ENCODE data around the gene KRTAP5-4. TPM values are rescaled to one million over a fixed set of nuclear protein-coding genes. Genes with fewer than 3 reads are reported as not detected.
A peak's percentile ranks its signal among the peaks of the same experiment; 100 is the strongest.

KRTAP5-4 gene
- total RNA-seq, 2 donors from 2014 or later, result not detected

DNA sequence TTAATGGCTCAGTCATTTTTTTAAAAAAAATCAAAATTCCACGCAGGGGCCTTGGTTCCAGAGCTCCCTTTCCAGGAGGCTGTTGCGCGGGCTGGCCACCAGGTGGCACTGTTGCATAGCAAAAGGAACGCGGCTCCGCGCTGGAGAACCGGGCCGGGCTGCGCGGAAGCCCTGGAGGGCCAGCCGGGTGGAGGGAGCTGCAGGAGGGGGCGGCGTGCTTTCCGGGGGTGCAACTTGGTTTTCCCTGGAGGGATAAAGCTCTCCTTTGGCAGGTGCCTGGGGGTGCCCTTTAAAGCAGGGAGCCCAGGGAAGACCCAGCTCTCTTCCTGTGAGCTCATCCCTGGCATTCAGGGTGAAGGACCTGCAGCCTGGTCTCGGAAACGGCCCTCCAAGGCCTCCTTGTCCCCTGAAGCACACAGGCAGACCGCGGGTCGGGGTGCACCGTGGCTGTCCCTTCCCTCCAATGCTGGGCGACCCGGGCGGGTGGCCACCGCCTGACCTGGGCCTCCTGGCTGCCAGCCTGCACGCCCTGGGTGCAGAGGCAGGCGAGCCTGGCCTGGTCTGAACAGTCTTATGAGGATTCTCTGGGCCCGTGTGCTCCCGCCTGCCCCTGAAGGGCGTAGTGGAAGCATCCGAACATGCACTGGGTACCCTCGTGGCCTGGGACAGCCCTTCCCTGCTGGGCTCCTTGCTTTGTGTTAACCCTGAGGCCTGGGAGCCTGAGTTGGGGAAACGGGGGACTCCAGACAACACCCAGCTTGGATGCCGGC lies 31.0 kb upstream of the KRTAP5-4 start:
- ATAC-seq (peak; percentile 81), DNase-seq (peak; percentile 69 to 82 (median 77))
- intact Hi-C loops (cut with DNase I), result loop anchor here (10.0 kb wide), 1 partner anchor 502 kb away; no protein-coding TSS in a partner anchor
- Histone ChIP-seq H3K9me3 (no peaks in the 10 kb centered on the region), H3K36me3 (replicated peaks in 1 of 2; ENCODE audit: insufficient read depth in 1 of 2, low read depth in 2 of 2) (no peaks in the 10 kb centered on the region), H3K4me3 (no peak overlapping the region), H3K4me1 (peaks cover 5% of the 10 kb centered on the region), H3K27ac (no peak overlapping the region), H3K27me3 (no peaks in the 10 kb centered on the region)
- 29% methylated on average over 15 to 34 of the region's 34 CpGs for WGBS, 2 donors
- TF ChIP-seq POLR2A (IDR thresholded peaks at IDR 0.05), result no peak
- TF ChIP-seq CTCF (IDR thresholded peaks at IDR 0.05), result peak; percentile 82 to 99 (median 96)

DNA sequence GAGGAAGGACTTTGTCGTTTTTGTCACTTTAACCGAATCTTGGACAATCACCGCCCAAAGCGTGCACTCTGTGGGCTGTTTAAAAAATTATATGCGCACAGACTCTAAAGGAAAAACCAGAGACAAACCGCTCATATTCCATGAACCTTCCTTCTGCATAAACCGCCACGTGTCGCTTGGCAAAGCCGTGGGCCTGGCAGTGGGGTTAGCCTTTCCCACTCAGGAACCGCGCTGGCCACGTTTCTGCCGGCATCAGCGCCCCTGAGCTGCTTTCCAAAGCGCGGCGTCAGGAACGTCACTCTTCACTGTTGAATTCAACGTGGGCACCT lies 30.5 kb upstream of the KRTAP5-4 start:
- no peak for DNase-seq
- no peaks in the 10 kb centered on the region for H3K27me3 ChIP-seq
- H3K36me3 ChIP-seq (replicated peaks in 1 of 2; ENCODE audit: insufficient read depth in 1 of 2, low read depth in 2 of 2), result no peaks in the 10 kb centered on the region
- TF ChIP-seq POLR2A (IDR thresholded peaks at IDR 0.05), result no peak
- TF ChIP-seq CTCF (IDR thresholded peaks at IDR 0.05), result no peak
- 40 to 45% methylated on average over 19 to 20 of the region's 20 CpGs for WGBS, 2 donors
- no peak overlapping the region for H3K4me3 ChIP-seq
- H3K27ac ChIP-seq, result no peak overlapping the region
- intact Hi-C loops (cut with DNase I), result loop anchor here (10.0 kb wide), 1 partner anchor 502 kb away; no protein-coding TSS in a partner anchor
- no peaks in the 10 kb centered on the region for H3K9me3 ChIP-seq
- peaks cover 5% of the 10 kb centered on the region for H3K4me1 ChIP-seq
- ATAC-seq, result no peak

- ATAC-seq (no peak), DNase-seq (no peak)
- H3K4me1 ChIP-seq, result peaks cover 5% of the 10 kb centered on the region
- H3K4me3 ChIP-seq, result no peak overlapping the region
- H3K9me3 ChIP-seq, result no peaks in the 10 kb centered on the region
- WGBS, 2 donors, result 51 to 66% methylated on average over 16 to 19 of the region's 19 CpGs
- no peaks in the 10 kb centered on the region for H3K36me3 ChIP-seq (replicated peaks in 1 of 2; ENCODE audit: insufficient read depth in 1 of 2, low read depth in 2 of 2)
- H3K27me3 ChIP-seq, result no peaks in the 10 kb centered on the region
- H3K27ac ChIP-seq, result no peak overlapping the region
- TF ChIP-seq CTCF (IDR thresholded peaks at IDR 0.05) (no peak), POLR2A (IDR thresholded peaks at IDR 0.05) (no peak)
- intact Hi-C loops (cut with DNase I), result loop anchor here (10.0 kb wide), 1 partner anchor 503 kb away; no protein-coding TSS in a partner anchor
Observed at GRCh38 chr11:1652026-1652425, 30.1 kb upstream of the KRTAP5-4 start.

DNA sequence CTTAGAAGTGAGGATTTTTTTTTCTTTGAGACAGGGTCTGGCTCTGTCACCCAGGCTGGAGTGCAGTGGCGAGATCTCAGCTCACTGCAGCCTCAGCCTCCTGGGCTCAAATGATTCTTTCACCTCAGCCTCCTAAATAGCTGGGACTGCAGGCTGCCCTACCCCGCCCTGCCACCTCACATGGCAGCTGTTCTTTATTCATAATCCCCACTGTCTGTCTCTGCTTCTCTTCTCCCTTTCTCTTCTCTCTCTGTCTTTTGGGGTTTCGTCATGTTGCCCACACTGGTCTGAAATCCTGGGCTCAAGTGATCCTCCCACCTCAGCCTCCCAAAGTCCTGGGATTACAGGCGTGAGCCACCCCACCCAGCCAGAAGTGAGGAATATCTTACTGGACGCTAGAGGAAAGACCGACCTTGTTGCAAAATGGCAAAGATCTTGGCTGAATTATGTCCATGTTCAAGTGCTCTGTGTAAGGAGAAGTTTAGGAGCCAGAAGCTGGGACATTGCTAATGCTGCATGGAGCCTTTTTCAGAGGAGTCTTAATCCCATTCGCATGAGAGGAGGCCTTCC lies 29.6 kb upstream of the KRTAP5-4 start:
- H3K36me3 ChIP-seq (replicated peaks in 1 of 2; ENCODE audit: insufficient read depth in 1 of 2, low read depth in 2 of 2), result no peaks in the 10 kb centered on the region
- 79 to 83% methylated on average over 7 of the region's 7 CpGs for WGBS, 2 donors
- no peak for TF ChIP-seq POLR2A (IDR thresholded peaks at IDR 0.05)
- TF ChIP-seq CTCF (IDR thresholded peaks at IDR 0.05), result no peak
- no peaks in the 10 kb centered on the region for H3K27me3 ChIP-seq
- no peak overlapping the region for H3K4me3 ChIP-seq
- H3K9me3 ChIP-seq, result no peaks in the 10 kb centered on the region
- H3K4me1 ChIP-seq, result peaks cover 5% of the 10 kb centered on the region
- intact Hi-C loops (cut with DNase I), result loop anchor here (10.0 kb wide), 1 partner anchor 503 kb away; no protein-coding TSS in a partner anchor
- DNase-seq (no peak), ATAC-seq (no peak)
- no peak overlapping the region for H3K27ac ChIP-seq
